NOMO-1 (cell line): Measurements from ENCODE around the gene TRAF3IP1.
"Not testable (repeated sequence)": the region's sequence is repeated elsewhere in the genome, so short reads cannot be mapped to it uniquely, and the experiment has no call there.

Experiments used
- DNase-seq, 2 experiments: peaks; one replicate each; lab custom pipeline; 2025; ENCODE audit not compliant: unreplicated experiment in 2 of 2; lab: John Stamatoyannopoulos, UW

Gene TRAF3IP1

GRCh38 chr2:238337846-238338245, 17.5 kb downstream of the TRAF3IP1 start:
- DNase-seq = no peak

- no peak for DNase-seq
Measured at GRCh38 chr2:238338710-238339394, 18.5 kb downstream of the TRAF3IP1 start.

- DNase-seq = no peak
Measured at GRCh38 chr2:238339395-238339780, 19.1 kb downstream of the TRAF3IP1 start.

- DNase-seq = no peak
Measured at GRCh38 chr2:238339814-238340213, 19.5 kb downstream of the TRAF3IP1 start.

- DNase-seq = no peak
Measured at GRCh38 chr2:238341536-238341935, 21.2 kb downstream of the TRAF3IP1 start.

- no peak for DNase-seq
Measured at GRCh38 chr2:238344035-238344434, 23.7 kb downstream of the TRAF3IP1 start.

- DNase-seq = no peak
Measured at GRCh38 chr2:238344517-238344916, 24.2 kb downstream of the TRAF3IP1 start.

GRCh38 chr2:238345297-238345968, 25.1 kb downstream of the TRAF3IP1 start:
- no peak for DNase-seq

- DNase-seq = no peak
Measured at GRCh38 chr2:238346544-238346943, 26.2 kb downstream of the TRAF3IP1 start.

GRCh38 chr2:238350150-238350897, 30.0 kb downstream of the TRAF3IP1 start:
- DNase-seq = no peak

GRCh38 chr2:238351315-238351714, 31.0 kb downstream of the TRAF3IP1 start:
- no peak for DNase-seq

- no peak for DNase-seq
Measured at GRCh38 chr2:238352361-238352760, 32.0 kb downstream of the TRAF3IP1 start.

GRCh38 chr2:238358769-238359168, 38.5 kb downstream of the TRAF3IP1 start:
- DNase-seq = no peak

- DNase-seq = no peak
Measured at GRCh38 chr2:238359403-238359802, 39.1 kb downstream of the TRAF3IP1 start.

GRCh38 chr2:238361877-238362276, 41.6 kb downstream of the TRAF3IP1 start:
- no peak for DNase-seq

GRCh38 chr2:238362626-238363025, 42.3 kb downstream of the TRAF3IP1 start:
- no peak for DNase-seq

- DNase-seq = no peak
Measured at GRCh38 chr2:238369591-238370040, 49.3 kb downstream of the TRAF3IP1 start.

GRCh38 chr2:238370094-238370822, 49.9 kb downstream of the TRAF3IP1 start:
- DNase-seq = no peak

- peak; percentile 66 to 86 for DNase-seq
Measured at GRCh38 chr2:238370823-238371372, 50.6 kb downstream of the TRAF3IP1 start.

GRCh38 chr2:238372277-238372676, 52.0 kb downstream of the TRAF3IP1 start:
- DNase-seq = not testable (repeated sequence)
